GM19438 (cell line): Measurements from ENCODE around the gene SAG.

Source experiments
- ATAC-seq: cut with Tn5 transposase; IDR thresholded peaks from one replicate; pipeline ENCODE4 v1.9.1; 2021; ENCODE audit warnings: low read depth; ENCODE audit not compliant: unreplicated experiment

SAG gene

GRCh38 chr2:233353769-233354499 lies 46.3 kb downstream of the SAG start, which contains the start of gene DGKD:
Gene DGKD, plus strand, starts transcription at chr2:233354494. Its CDS starts 25 bp downstream, at chr2:233354519.
- peak; percentile 45 for ATAC-seq

- peak; percentile 8 for ATAC-seq
Observed at GRCh38 chr2:233354500-233354924, 46.9 kb downstream of the SAG start.

DNA sequence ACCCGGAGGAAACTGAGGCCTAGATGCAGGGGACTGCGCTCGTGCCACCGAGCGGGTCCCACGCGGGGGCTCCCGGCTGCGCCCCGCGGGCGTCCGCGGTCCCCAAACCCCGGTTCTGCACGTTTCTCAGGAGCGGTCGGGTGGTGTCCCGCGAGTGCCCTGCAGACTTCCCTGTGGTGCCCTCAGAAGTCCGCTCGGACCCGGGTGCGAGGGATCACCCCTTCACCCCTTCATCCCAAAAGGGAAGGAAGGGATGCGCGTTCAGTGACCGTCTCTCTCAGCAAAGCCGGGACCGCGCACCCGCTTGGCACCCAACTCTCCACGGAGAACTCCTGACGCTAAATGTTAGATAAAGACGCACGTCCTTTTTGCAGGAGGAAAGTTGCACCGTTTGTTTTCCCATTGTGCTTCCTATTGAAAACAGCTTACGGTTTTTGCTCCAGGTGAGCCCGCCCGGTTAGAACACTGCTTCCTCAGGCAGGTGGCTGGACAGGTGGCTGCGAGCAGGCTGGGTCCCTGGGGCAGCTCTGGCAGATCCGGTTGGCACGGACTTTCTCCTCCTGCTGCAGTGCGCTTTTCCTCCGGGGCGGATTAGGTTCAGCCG lies 47.5 kb downstream of the SAG start:
- no peak for ATAC-seq

DNA sequence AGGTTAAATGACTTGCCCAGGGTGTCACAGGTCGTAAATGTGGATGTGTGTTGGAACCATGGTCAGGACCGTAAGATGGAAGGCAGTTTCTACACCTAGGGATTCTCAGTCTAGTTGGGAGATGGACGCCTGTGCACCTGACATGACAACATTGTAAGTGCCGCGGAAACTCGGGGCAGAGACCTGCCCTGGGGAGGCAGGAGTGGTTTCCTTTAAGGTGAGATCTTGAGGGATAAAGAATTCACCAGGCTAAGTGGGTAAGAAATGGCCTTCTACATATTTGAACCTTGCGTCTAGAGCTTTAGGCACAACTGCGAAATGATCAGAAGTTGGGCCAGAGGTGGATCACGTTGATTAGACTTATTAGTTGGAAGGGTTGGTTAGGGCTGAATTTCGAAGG lies 48.3 kb downstream of the SAG start:
- no peak for ATAC-seq

GRCh38 chr2:233356546-233357308 lies 49.1 kb downstream of the SAG start:
- ATAC-seq, result no peak

GRCh38 chr2:233358335-233358734 lies 50.7 kb downstream of the SAG start:
- no peak for ATAC-seq

- ATAC-seq, result no peak
Observed at GRCh38 chr2:233358947-233359346, 51.3 kb downstream of the SAG start.

GRCh38 chr2:233359823-233360222 lies 52.2 kb downstream of the SAG start:
- ATAC-seq, result no peak

DNA sequence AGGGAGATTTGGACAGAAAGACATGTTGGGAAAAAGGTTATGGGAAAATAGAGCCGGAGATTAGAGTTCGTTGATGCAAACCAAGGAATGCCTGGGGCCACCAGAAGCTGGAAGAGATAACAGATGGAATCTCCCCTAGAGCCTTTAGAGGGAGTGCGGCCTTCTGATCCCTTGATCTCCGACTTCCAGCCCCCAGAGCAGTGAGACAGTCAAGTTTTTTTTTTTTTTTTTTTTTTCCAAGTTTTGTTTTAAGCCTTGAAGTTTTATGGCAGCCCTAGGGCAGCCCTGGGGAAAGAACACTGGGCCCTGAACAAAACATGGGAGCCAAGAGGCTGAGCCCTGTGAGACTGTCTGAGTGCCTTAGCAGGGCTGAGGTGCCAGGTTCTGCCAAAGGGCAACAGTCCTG lies 53.2 kb downstream of the SAG start:
- no peak for ATAC-seq

DNA sequence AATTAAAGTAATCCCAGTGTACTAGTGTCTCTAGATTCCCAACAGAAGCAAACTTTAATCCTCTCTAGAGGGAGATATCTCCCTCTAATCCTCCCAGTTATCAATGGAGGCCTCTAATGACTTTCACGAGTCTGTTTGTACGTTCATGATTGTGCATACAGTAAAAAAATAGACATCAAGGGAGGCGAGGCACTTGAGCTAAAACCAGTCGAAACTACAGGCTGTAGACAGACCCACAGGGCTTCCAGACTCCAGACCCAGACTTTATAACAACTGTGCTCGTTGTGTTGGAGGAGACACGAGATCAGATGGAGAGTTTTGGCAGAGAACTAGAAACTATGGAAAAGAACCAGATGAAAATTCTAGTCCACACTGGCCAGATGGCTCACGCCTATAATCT lies 53.7 kb downstream of the SAG start:
- no peak for ATAC-seq

GRCh38 chr2:233362742-233363141 lies 55.1 kb downstream of the SAG start:
- no peak for ATAC-seq

GRCh38 chr2:233363744-233364235 lies 56.2 kb downstream of the SAG start:
- no peak for ATAC-seq

DNA sequence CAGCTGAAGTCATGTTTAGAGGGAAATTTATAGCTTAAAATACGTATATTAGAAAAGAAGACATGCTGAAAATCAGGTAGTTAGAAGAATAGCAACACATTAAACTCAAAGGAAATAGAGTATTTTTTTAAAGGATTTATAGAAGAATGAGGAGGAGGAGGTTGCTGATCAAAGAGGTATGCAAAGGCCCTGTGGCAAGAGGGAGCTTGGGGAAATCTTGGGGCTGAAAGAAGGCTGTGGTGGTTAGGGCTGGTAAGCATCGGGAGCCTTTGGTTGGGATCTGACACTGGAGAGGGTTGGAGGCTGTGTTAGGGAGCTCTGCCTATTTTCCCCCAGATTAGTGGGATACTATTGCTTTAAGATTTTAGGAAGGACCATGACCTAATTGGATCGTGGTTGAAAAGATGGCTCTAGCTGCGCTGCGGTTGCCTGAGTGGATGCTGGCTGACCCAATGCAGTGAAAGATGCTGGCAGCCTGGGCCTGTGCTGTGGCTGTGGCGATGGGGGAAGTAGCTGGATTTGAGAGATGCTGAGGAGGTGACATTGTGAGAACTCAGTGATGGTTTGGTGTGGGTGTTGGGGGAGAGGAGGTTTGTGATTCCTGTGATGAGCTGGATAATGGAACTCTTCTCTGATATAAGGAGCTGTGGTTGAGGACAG lies 58.4 kb downstream of the SAG start:
- ATAC-seq, result no peak

DNA sequence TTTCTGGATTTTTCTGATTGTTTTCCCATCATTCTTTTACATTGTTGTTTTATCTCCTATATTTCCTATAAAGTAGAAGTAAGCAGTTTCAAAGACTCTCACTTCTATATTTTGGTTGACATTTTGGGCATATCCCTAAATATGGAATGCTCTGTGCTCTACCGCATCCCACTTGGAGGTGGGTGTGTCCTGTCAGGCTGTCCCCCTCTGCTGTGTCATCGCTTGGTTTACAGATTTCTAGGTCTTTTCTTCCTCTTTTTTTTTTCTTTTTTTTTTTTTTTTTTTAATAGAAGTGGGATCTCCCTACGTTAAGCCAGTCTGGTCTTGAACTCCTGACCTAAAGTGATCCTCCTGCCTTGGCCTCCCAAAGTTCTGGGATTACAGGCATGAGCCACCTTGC lies 60.0 kb downstream of the SAG start:
- ATAC-seq, result no peak

- no peak for ATAC-seq
Observed at GRCh38 chr2:233368756-233369155, 61.1 kb downstream of the SAG start.

- ATAC-seq, result no peak
Observed at GRCh38 chr2:233369462-233369861, 61.8 kb downstream of the SAG start.

DNA sequence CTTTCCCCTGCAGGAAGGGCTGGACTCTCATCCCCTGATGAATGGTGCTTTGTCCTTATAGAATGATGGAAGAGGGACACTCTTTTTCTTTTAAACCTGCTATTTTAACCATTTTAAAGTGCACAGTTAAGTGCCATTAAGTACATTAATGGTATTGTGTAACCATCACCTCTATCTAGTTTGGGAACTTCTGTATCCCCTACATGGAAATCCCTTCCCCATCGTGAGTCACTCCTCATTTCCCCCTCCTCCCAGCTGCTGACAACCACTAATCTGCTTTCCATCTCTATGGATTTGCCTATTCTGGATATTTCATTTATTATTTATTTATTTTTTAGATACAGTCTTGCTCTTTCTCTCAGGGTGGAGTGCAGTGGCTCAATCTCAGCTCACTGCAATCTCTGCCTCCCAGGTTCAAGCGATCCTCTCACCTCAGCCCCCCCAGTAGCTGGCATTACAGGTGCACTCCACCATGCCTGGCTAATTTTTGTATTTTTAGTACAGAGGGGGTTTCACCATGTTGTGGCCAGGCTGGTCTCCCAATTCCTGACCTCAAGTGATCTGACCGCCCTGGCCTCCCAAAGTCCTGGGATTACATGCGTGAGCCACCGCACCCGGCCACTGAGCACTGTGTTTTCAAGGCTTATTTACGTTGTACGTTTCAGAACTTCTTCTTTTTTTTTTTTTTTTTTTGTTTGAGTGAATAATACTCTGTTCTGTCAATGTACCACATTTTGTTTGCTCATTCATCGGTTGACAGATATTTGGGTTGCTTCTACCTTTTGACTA lies 62.5 kb downstream of the SAG start:
- no peak for ATAC-seq

DNA sequence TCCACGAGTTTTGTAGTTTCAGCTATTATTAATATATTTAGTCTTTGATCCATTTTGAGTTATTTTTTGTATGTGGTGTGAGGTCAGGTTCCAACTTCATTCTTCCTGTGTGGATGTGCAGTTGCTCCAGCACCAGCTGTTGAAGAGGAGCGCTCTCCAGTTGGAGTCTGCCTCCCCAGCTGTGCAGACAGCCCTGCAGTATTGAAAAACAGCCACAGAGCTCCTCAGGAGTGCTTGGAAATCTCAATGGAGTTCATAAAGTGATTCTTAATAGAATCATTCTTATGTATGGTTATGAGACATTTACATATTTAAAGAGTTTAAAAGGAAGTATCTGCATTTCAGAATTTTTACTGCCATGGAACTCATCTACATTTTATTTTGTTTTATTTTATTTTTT lies 64.0 kb downstream of the SAG start:
- ATAC-seq, result no peak

- ATAC-seq, result no peak
Observed at GRCh38 chr2:233372855-233373254, 65.2 kb downstream of the SAG start.

DNA sequence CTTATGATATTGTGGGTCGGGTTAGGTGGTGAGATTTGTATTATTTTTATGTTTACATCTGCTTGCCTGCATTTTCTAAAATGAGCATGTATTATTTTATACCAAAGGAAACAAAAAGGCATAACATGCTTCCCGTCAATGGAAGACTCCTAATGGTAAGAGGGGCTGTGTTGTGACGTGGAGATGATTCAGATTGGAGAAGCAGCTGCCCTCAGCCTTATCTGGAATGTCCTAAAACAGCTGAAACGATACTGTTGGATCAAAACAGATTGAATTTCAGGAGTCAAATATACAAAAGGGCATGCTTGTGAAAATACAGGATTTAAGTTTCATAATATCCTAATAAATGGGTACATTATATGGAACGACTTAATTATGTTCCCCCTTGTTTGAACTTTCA lies 65.7 kb downstream of the SAG start:
- ATAC-seq, result no peak
